NOMO-1 (cell line): ENCODE data around the gene SHISA6.

ENCODE experiments used
- DNase-seq, 2 experiments: peaks; one replicate each; lab custom pipeline; 2025; ENCODE audit not compliant: unreplicated experiment in 2 of 2; lab: John Stamatoyannopoulos, UW

SHISA6 gene

DNA sequence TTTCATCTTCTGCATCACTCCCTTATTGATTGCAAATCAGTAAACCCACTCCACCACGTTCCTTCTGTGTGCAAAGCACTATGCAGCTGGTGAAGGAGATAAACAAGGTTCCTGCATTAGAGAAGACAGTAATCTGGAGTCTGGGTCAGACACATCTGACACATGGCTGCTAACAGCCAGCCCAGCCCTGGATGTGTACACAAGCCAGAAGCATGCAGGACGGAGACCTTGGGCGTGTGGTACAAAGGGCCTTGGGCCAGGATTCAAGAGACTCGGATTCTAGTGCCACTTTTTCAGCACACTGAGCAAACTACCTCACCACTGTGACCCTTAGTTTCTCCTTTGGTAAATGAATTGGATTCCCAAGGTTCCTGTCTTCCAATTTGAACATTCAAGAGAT is 270.7 kb downstream of the SHISA6 start:
- DNase-seq, result no peak

DNA sequence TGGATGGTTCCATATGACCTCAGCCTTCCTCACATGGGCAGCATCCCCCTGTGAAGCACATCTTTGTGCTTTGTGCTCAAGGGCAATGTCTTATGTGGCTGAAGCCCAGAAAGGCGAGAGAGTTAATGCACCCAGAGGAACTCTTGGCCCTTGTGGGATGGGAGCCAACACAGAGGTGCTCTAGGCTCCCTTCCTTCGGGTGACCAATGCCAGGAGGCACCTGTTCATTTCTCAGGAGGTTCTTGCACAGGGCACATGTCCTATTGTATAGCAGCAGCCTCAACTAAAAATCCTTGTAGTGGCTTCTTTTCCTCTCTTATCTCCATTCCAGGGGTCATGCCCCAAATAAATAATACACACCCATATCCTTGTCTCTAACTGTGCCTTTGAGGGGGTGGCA is 273.6 kb downstream of the SHISA6 start:
- no peak for DNase-seq

DNA sequence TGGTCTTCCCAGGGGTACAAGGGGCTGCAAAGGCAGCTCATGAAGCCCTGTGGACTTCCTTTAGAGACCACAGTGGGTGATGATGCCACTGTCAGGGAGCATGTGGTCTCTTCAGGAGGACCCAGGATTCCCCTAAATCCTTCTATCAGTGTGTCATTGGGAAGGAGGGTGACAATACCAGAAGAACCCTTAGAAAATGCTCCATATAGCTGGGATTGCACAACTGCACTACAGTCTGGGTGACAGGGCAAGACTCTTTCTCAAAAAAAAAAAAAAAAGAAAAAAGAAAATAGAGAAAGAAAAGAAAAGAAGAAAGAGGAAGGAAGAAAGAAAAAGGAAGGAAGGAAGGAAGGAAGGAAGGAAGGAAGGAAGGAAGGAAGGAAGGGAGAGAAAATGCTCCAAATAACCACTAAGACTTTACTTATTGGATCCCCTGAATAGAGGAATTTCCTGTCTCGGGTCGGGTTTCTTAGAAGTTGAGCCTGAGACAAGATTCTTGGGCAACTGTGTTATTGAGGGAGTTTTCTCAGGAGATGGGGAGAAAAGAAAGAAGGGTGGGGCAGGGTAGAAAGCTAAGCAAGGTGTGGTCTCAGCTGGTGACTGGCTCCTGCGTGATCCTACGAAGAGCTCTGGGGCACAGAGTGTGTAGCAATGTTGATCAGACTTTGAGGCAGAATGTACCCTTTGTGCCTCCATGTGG is 274.1 kb downstream of the SHISA6 start:
- DNase-seq, result no peak

- no peak for DNase-seq
These were observed 274.9 kb downstream of the SHISA6 start for GRCh38 chr17:11515901-11516300.

DNA sequence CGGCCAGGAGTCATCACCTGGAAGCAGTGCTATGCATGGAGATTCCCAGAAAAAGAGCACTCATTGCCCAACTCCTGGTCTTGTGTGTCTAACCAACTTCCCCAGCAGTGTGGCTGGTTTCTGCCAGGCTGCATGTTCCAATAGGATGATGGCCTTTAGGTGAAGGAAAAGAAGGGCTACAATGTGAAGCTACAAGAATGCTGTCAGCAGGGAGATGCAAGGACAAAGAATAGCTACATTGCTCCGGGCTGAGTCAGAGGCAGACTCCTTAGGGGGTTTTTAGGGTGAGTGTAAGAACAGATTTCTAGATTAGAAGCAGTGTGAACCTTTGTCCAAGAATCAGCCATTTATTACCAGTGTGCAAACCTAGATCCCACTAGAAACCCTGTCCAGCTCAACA is 294.2 kb downstream of the SHISA6 start:
- no peak for DNase-seq

DNA sequence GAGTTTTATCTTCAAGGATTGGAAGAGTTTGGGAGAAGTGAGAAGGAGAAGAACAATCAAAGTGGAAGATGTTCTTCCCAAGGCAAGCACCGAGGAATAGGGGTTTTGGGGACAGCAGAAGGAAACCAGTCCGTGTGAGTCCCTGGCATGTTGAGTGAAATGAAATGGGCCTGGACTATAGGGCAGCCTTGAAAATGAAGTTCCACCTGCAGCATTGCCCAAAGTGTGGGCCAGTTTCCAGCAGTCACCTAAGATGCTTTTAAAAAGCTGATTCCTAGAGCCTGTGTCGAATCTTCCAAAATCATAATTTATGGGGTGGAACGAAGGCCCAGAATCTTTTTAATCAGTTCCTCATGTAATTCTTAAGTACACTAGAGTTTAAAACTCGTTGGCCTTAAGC is 297.4 kb downstream of the SHISA6 start:
- DNase-seq, result no peak

GRCh38 chr17:11539637-11540036 is 298.6 kb downstream of the SHISA6 start:
- no peak for DNase-seq

GRCh38 chr17:11545002-11545401 is 304.0 kb downstream of the SHISA6 start:
- DNase-seq, result no peak

DNA sequence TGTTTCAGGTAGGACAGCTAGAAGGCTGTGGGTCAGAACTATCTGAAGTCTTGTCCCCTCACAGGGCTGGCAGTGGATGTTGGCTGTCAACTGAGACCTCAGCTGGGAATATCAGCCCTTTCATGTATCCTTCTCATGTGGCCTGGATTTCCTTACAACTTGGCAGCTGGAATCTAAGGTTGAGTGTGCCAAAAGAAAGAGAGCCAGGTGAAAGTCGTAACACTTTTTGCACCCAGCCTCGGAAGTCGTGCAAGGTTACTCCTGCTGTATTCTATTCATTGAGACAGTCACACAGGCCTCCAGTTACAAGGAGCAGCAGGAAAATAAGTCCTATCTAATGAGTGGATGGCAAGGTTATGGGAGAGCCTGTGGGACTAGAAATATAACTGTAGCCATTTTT is 304.7 kb downstream of the SHISA6 start:
- no peak for DNase-seq

DNA sequence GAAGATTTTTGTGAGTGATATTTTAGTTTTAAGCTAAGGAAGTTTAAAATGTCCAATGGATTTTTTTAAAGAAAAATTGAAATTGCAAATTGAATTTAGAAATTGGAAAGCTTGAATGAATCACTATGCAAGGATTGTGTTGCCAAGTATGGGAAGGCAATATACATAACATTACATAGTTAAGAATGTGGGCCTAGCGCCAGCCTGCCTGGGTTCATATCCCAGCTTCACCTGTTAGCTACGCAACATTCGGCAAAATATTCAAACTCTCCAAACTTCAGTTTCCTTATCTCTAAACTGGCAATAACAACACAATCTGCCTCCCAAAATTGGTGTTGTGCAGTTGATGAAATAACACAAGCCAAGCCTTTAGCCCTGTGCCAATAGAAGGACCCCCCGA is 306.8 kb downstream of the SHISA6 start:
- DNase-seq, result no peak

DNA sequence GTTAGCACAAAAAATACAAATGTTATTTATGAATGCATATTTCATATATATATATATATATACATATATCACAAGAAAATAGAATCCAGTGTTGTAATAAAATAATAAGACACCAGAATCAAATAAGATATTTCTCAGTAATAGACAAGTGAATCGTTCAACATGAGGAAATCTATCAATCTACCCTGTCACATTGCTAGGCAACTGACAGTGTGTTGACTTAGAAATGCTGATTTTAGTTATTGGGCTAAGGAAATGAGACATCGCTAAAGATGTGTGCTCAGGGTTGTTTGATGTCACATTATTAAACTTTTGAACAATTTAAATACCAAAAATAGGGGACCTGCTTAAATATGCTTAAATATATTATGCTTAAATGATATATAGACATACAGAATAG is 307.4 kb downstream of the SHISA6 start:
- no peak for DNase-seq

GRCh38 chr17:11550431-11550830 is 309.4 kb downstream of the SHISA6 start:
- no peak for DNase-seq

DNA sequence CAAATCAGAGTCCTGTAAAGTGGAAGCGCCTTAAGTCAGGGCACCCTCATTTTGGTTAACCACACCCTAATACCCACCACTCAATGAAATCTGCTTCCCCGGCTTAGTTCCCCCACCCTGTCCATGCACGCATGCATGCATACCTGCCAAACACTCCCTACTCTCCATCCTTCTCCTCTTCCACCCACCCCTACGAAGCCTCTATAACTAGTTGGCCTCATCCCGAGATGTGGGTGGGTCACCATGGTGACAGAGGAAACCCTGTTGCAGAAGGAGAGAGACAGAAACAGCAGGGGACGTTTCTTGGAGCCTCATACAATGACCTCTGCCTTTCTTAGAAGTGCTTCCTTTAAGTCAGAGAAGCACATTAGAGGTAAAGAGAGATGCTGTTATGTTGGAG is 310.4 kb downstream of the SHISA6 start:
- no peak for DNase-seq

DNA sequence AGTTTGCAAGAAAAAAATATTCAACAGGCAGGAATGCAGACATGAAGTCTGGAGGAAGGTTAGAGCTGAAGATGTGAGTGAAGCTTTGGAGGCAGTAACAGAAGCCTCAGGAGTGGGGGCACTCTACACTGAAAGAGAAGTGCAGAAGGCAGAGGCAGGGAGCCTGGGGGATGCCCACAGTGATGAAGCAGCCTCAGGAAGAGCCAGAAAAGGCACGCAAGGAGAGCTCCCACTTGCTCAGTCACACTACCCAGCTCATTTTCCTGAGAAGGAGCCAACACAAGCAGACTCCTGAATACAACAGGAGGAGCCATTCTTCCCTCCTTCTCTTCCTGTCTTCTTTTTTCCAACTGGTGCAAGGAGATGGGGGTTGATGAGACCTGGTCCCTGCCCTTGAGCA is 312.1 kb downstream of the SHISA6 start:
- no peak for DNase-seq

GRCh38 chr17:11554042-11554441 is 313.0 kb downstream of the SHISA6 start:
- no peak for DNase-seq

DNA sequence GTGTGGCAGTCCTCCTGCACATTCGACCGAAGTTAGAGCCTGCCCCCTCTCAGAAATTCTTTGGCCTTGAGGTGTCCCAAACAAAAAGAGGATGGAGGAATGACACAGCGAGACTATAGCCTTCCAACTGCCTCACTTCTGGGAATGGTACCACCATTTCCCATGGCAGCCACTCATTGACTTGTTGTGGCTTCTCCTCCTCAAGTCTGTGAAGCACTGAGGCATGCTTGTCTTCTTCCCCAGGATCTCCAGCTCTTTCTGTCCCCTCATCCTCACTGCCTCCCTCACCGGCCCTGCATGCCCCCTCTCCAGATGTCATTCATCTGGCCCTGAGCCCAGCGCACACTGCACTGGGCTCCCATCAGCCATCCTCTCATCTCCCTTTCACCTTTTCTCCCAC is 313.5 kb downstream of the SHISA6 start:
- no peak for DNase-seq

DNA sequence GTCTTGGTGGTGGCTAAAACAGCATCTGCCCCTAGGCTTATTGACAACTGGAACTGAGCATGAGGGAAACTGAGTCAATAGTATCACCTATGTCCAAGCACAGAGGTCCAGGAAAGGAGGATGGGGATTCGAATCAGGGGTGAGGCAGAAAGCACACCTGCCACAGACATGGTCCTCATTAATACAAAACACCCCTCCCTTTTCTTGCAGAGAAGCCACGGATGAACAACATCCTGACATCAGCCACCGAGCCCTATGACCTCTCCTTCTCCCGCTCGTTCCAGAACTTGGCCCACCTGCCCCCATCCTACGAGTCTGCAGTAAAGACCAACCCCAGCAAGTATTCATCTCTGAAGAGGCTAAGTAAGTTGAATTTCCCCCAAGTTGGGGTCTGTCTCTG is 314.5 kb downstream of the SHISA6 start:
- DNase-seq, result no peak

DNA sequence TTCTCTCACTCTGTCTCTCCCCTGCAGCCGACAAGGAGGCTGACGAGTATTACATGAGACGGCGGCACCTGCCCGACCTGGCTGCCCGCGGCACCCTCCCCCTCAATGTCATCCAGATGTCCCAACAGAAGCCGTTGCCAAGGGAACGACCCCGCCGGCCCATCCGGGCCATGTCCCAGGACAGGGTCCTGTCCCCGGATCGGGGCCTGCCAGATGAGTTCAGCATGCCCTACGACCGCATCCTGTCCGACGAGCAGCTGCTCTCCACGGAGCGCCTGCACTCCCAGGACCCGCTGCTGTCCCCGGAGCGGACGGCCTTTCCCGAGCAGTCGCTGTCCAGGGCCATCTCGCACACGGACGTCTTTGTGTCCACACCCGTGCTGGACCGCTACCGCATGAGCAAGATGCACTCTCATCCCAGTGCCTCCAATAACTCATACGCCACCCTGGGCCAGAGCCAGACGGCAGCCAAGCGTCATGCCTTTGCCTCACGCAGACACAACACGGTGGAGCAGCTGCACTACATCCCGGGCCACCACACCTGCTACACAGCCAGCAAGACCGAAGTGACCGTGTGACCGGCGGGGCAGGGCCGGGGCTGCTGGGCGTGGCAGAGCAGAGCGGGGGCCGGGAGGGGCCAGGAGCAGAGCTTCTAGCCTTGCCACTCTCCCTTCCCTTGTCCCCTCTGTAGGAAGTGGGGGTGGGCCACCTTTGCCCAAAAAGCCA is 316.9 kb downstream of the SHISA6 start:
- DNase-seq, result no peak

- DNase-seq, result no peak
These were observed 317.7 kb downstream of the SHISA6 start for GRCh38 chr17:11558681-11559234.

DNA sequence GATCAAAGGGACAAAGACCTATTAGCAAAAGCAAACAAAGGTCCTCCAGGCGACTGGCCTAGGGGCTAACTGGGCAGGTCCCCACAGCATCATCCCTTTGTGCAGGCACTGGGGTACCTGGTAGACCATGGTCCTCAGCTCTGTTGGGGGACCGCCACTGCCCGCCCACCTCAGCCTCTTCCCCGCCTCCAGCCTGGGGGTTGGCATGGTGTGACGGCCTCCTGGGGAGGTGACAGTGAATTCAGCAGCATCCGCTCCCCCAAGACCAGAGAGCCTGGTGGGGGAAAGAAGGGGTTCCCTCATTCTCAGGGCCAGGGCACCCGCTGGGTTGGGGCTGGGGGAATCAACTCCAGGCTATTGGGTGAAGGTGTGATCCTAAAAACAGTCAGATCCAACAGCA is 318.6 kb downstream of the SHISA6 start:
- no peak for DNase-seq

DNA sequence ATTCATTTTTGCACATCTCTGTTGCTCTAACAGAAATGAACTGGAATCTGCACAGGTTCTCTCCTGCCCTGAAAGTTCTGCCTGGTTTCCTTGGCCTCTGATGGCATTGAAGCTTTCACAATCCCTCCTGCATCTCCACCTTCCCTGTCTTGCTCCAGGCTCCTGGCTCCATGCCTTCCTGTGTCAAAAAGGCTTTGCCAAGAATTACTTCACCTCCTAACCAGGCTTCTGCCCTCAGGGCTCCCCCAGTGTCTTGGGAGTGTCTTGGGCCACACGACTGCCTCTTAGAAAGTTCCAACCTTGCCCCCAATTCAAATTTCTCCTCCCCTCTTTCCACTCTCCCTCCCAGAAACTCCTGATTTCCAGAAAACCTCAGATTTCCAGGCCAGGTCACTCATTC is 320.3 kb downstream of the SHISA6 start:
- DNase-seq, result no peak

GRCh38 chr17:11561702-11562101 is 320.7 kb downstream of the SHISA6 start:
- DNase-seq, result no peak
